Measurements from ENCODE around the gene PBX1. TPM values are rescaled to one million over a fixed set of nuclear protein-coding genes. Genes with fewer than 3 reads are reported as not detected.

The PBX1 gene
- total and polyA plus RNA-seq, 10 of the 15 experiments (the other 5 are each of a cell fraction or from before 2014, with no cell fraction given), result 0.05 to 0.28 (median 0.11) TPM; not detected in 5

DNA sequence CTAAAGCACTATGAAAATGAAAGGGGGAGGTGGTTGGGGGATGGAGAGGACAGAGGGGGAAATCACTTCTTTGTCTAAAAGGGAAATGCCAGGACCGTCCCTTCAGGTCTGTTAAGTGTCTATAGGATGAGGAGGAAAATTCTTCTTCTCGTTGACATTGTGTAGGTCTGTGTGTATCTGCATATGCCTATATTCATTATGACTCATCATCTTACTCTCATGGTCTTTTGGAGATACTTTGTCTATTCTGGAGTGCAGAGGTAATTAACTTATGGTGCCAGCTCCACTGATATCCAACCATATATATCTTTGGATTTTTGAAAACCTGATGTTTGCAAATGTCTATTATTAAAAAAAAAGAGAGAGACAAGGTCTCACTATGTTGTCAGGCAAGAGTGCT is 143.7 kb downstream of the PBX1 start:
- Histone ChIP-seq H3K4me1 (ENCODE audit: control insufficient read depth, insufficient read depth, low read length) (no peaks in the 10 kb centered on the region), H2AFZ (ENCODE audit: control insufficient read depth, low read depth, low read length) (no peak overlapping the region), H3K27me3 (replicated peaks in 1 of 2; ENCODE audit: control insufficient read depth in 2 of 2, insufficient read depth in 2 of 2, low read length in 1 of 2) (no peaks in the 10 kb centered on the region), H3K27ac (ENCODE audit: control insufficient read depth, insufficient read depth) (no peak overlapping the region), H3K79me2 (ENCODE audit: control insufficient read depth, insufficient read depth, low read length) (no peaks in the 10 kb centered on the region), H3K9me3 (replicated peaks; ENCODE audit: control insufficient read depth, insufficient read depth, low read length) (no peaks in the 10 kb centered on the region), H3K4me2 (ENCODE audit: control insufficient read depth, insufficient read depth) (no peak overlapping the region), H3K4me3 (no peak overlapping the region), H4K20me1 (ENCODE audit: control insufficient read depth, insufficient read depth) (no peaks in the 10 kb centered on the region), H3K9ac (ENCODE audit: control insufficient read depth, insufficient read depth, low read length) (no peak overlapping the region), H3K36me3 (ENCODE audit: control insufficient read depth in 2 of 2, insufficient read depth in 2 of 2, low read length in 1 of 2) (no peaks in the 10 kb centered on the region)
- no TSS peak for BruUV-seq (replicated peaks)
- ChIA-PET CTCF (no interaction called here), RAD21 (ENCODE audit: unreplicated experiment) (no interaction called here), POLR2A (no interaction called here), SMC1A (ENCODE audit: uncharacterized antibody, unreplicated experiment) (interaction anchor here (0.6 kb wide), 1 partner anchor 1176 kb away, joined by 3 read pairs; no protein-coding TSS in a partner anchor)
- 0% methylated on average over 2 of the region's 2 CpGs for WGBS (ENCODE audit: insufficient coverage, insufficient replicate concordance, low lambda C conversion rate, missing lambda C conversion rate)
- intact Hi-C loops (cut with micrococcal nuclease; ENCODE audit: unreplicated experiment), result no loop called here
- in situ Hi-C loops (cut with MboI), result no loop called here
- ATAC-seq (no peak), FAIRE-seq (no peak), DNase-seq (ENCODE audit: low read depth, low spot score) (no peak)
- TF ChIP-seq, protein P1, sequence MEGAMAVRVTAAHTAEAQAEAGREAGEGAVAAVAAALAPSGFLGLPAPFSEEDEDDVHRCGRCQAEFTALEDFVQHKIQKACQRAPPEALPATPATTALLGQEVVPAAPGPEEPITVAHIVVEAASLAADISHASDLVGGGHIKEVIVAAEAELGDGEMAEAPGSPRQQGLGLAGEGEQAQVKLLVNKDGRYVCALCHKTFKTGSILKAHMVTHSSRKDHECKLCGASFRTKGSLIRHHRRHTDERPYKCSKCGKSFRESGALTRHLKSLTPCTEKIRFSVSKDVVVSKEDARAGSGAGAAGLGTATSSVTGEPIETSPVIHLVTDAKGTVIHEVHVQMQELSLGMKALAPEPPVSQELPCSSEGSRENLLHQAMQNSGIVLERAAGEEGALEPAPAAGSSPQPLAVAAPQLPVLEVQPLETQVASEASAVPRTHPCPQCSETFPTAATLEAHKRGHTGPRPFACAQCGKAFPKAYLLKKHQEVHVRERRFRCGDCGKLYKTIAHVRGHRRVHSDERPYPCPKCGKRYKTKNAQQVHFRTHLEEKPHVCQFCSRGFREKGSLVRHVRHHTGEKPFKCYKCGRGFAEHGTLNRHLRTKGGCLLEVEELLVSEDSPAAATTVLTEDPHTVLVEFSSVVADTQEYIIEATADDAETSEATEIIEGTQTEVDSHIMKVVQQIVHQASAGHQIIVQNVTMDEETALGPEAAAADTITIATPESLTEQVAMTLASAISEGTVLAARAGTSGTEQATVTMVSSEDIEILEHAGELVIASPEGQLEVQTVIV (IDR thresholded peaks at IDR 0.05; ENCODE audit: borderline replicate concordance, partially characterized antibody), result no peak
- TF ChIP-seq ZSCAN29 (IDR thresholded peaks at IDR 0.05), result no peak
- no peak for TF ChIP-seq ZBED1 (IDR thresholded peaks at IDR 0.05; ENCODE audit: borderline replicate concordance)
- TF ChIP-seq, protein P2, sequence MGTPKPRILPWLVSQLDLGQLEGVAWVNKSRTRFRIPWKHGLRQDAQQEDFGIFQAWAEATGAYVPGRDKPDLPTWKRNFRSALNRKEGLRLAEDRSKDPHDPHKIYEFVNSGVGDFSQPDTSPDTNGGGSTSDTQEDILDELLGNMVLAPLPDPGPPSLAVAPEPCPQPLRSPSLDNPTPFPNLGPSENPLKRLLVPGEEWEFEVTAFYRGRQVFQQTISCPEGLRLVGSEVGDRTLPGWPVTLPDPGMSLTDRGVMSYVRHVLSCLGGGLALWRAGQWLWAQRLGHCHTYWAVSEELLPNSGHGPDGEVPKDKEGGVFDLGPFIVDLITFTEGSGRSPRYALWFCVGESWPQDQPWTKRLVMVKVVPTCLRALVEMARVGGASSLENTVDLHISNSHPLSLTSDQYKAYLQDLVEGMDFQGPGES (IDR thresholded peaks at IDR 0.05), result no peak
- TF ChIP-seq SREBF2 (IDR thresholded peaks at IDR 0.05; ENCODE audit: low read length), result no peak
- TF ChIP-seq FOXK2 (IDR thresholded peaks at IDR 0.05), result no peak
- TF ChIP-seq CHD2 (IDR thresholded peaks at IDR 0.05; ENCODE audit: borderline replicate concordance, low read depth, low read length), result no peak
- TF ChIP-seq, protein P3, sequence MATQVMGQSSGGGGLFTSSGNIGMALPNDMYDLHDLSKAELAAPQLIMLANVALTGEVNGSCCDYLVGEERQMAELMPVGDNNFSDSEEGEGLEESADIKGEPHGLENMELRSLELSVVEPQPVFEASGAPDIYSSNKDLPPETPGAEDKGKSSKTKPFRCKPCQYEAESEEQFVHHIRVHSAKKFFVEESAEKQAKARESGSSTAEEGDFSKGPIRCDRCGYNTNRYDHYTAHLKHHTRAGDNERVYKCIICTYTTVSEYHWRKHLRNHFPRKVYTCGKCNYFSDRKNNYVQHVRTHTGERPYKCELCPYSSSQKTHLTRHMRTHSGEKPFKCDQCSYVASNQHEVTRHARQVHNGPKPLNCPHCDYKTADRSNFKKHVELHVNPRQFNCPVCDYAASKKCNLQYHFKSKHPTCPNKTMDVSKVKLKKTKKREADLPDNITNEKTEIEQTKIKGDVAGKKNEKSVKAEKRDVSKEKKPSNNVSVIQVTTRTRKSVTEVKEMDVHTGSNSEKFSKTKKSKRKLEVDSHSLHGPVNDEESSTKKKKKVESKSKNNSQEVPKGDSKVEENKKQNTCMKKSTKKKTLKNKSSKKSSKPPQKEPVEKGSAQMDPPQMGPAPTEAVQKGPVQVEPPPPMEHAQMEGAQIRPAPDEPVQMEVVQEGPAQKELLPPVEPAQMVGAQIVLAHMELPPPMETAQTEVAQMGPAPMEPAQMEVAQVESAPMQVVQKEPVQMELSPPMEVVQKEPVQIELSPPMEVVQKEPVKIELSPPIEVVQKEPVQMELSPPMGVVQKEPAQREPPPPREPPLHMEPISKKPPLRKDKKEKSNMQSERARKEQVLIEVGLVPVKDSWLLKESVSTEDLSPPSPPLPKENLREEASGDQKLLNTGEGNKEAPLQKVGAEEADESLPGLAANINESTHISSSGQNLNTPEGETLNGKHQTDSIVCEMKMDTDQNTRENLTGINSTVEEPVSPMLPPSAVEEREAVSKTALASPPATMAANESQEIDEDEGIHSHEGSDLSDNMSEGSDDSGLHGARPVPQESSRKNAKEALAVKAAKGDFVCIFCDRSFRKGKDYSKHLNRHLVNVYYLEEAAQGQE (IDR thresholded peaks at IDR 0.05; ENCODE audit: low read depth, low read length), result no peak
- TF ChIP-seq ESRRA (IDR thresholded peaks at IDR 0.05; ENCODE audit: low read length), result no peak
- no peak for TF ChIP-seq BHLHE40 (IDR thresholded peaks at IDR 0.05; ENCODE audit: borderline replicate concordance in 1 of 2, low read depth in 2 of 2, low read length in 1 of 2)
- no peak for TF ChIP-seq HDAC6 (IDR thresholded peaks at IDR 0.05; ENCODE audit: unreplicated experiment)
- TF ChIP-seq SUZ12 (IDR thresholded peaks at IDR 0.05; ENCODE audit: unreplicated experiment), result no peak
- TF ChIP-seq, protein P4, sequence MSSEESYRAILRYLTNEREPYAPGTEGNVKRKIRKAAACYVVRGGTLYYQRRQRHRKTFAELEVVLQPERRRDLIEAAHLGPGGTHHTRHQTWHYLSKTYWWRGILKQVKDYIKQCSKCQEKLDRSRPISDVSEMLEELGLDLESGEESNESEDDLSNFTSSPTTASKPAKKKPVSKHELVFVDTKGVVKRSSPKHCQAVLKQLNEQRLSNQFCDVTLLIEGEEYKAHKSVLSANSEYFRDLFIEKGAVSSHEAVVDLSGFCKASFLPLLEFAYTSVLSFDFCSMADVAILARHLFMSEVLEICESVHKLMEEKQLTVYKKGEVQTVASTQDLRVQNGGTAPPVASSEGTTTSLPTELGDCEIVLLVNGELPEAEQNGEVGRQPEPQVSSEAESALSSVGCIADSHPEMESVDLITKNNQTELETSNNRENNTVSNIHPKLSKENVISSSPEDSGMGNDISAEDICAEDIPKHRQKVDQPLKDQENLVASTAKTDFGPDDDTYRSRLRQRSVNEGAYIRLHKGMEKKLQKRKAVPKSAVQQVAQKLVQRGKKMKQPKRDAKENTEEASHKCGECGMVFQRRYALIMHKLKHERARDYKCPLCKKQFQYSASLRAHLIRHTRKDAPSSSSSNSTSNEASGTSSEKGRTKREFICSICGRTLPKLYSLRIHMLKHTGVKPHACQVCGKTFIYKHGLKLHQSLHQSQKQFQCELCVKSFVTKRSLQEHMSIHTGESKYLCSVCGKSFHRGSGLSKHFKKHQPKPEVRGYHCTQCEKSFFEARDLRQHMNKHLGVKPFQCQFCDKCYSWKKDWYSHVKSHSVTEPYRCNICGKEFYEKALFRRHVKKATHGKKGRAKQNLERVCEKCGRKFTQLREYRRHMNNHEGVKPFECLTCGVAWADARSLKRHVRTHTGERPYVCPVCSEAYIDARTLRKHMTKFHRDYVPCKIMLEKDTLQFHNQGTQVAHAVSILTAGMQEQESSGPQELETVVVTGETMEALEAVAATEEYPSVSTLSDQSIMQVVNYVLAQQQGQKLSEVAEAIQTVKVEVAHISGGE (CRISPR knock-in tag; IDR thresholded peaks at IDR 0.05), result no peak
- no peak for TF ChIP-seq HCFC1 (IDR thresholded peaks at IDR 0.05; ENCODE audit: low read length)
- no peak for TF ChIP-seq EED (IDR thresholded peaks at IDR 0.05; ENCODE audit: low read depth)
